Activated gamma-delta T cell (primary cell): ENCODE measurements around the gene ATP2C2.

Experiments
- DNase-seq: peaks from one replicate; lab custom pipeline; 2025; lab: John Stamatoyannopoulos, UW

Gene ATP2C2

GRCh38 chr16:84497418-84498222 lies 129.3 kb downstream of the ATP2C2 start:
- no peak for DNase-seq

GRCh38 chr16:84498223-84498610 lies 129.9 kb downstream of the ATP2C2 start:
- no peak for DNase-seq

- no peak for DNase-seq
Observed at GRCh38 chr16:84498859-84499620, 130.7 kb downstream of the ATP2C2 start.

- no peak for DNase-seq
Observed at GRCh38 chr16:84499638-84500037, 131.3 kb downstream of the ATP2C2 start.

GRCh38 chr16:84500531-84500930 lies 132.2 kb downstream of the ATP2C2 start:
- DNase-seq: no peak

- DNase-seq: no peak
Observed at GRCh38 chr16:84501077-84501735, 132.9 kb downstream of the ATP2C2 start.

- DNase-seq: no peak
Observed at GRCh38 chr16:84502075-84502474, 133.7 kb downstream of the ATP2C2 start.

- no peak for DNase-seq
Observed at GRCh38 chr16:84502581-84502980, 134.2 kb downstream of the ATP2C2 start.

GRCh38 chr16:84503751-84504395 lies 135.5 kb downstream of the ATP2C2 start:
- DNase-seq: no peak

- DNase-seq: peak; percentile 88
Observed at GRCh38 chr16:84504420-84505248, 136.3 kb downstream of the ATP2C2 start, which contains the start of gene MEAK7. MEAK7 (minus strand) TSS chr16:84504659; CDS start chr16:84498086, 6,573 bp downstream.

GRCh38 chr16:84505249-84506187 lies 137.2 kb downstream of the ATP2C2 start:
- DNase-seq: no peak

GRCh38 chr16:84507011-84507982 lies 139.0 kb downstream of the ATP2C2 start:
- DNase-seq: no peak

- no peak for DNase-seq
Observed at GRCh38 chr16:84508502-84508901, 140.2 kb downstream of the ATP2C2 start.

GRCh38 chr16:84509032-84509950 lies 141.0 kb downstream of the ATP2C2 start:
- DNase-seq: no peak

GRCh38 chr16:84511180-84511800 lies 143.0 kb downstream of the ATP2C2 start:
- peak; percentile 48 for DNase-seq

- DNase-seq: no peak
Observed at GRCh38 chr16:84511831-84512230, 143.5 kb downstream of the ATP2C2 start.

- DNase-seq: no peak
Observed at GRCh38 chr16:84513123-84513522, 144.8 kb downstream of the ATP2C2 start.
